GM21786 (cell line): Measurements from ENCODE around the gene NHEJ1.
A peak's percentile ranks its signal among the peaks of the same experiment; 100 is the strongest.

Experiments used
- ATAC-seq: cut with Tn5 transposase; IDR thresholded peaks from one replicate; pipeline ENCODE4 v1.9.1; 2021; ENCODE audit not compliant: unreplicated experiment

Gene NHEJ1

DNA sequence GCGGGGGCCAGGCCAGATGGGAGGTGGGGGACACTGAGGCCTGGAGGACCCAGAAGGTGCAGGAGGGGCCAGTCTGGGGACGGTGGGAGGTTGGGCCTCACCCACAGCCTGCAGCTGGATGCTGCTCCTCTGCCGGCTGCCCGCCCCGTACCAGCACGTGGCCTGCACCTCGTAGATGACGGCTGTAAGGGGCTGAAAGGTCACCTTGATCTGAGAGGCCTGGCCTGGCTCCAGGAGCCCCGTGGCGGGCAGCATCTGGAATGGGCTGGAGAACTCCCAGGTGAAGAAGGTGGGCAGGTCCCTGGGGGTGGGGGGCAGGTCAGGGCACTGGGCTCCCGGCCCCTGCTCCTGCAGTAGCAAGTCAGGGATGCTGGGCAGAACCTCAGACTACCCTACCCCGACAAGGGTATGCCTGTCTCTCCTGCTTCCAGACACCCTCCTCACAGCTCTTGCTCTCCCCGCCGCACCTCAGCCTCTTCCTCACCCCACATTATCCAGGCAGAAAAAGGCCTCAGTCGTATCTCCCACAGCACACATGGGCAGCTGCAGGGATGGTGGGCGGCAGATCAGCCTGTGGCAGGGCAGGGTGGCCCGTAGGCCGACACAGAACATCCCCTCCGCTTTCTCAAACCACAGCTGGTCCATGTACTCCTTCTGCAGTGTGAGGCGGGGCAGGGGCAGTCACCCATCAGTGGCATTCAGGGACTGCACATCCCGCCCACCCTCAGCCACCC, 129.4 kb downstream of the NHEJ1 start:
- ATAC-seq = no peak

DNA sequence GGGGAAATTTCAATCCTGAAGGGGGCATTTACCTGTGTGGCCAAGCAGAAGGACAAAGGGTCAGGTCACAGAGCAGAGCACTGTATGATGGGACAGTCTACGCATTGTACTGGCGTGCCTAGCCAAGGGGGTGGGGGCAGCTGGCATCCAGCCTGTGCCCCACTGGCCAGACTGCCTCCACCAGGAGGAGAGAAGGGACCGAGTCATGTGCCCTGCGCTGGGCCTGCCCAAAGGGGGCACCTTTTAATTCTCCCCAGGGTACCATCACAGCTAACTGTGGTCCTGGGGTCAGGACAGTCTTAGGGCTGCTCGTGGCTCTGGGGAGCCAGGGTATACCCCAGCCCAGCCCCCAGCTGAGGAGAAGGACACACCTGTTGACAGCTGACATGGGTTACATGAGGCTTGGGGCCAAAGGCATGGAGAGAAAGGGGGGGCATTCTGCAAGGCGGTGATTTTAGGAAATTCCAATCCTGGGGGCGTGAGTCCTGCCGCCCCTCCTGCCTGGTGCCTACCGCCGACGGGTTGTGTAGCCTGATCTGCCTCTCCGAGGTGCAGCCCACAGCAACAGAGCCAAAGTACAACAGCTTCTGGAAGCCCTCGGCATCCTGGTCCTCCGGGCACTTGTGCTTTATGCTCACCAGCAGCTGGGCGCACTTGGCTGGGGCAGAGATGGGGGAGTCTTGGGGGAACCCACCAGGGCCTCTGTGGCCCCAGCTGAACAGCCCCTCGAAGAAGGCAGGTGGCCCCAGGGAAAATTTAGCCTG, 130.3 kb downstream of the NHEJ1 start:
- ATAC-seq = no peak

DNA sequence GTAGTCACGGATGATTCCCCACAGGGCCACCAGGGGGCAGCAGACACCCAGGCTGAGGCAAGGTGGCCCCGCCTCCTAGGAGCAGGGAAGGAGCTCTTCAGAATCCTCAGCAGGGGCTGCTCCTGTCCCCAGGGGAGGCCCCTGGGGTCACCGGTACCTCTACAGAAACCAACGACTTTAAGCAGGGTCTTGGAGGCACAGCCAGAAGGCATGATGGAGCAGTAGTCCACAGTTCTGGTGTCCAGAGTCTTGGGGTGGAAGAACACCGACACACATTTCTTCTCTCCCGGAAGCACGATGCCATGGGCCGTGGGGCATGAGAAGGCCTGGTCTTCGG, 130.8 kb downstream of the NHEJ1 start:
- ATAC-seq = peak; percentile 69

DNA sequence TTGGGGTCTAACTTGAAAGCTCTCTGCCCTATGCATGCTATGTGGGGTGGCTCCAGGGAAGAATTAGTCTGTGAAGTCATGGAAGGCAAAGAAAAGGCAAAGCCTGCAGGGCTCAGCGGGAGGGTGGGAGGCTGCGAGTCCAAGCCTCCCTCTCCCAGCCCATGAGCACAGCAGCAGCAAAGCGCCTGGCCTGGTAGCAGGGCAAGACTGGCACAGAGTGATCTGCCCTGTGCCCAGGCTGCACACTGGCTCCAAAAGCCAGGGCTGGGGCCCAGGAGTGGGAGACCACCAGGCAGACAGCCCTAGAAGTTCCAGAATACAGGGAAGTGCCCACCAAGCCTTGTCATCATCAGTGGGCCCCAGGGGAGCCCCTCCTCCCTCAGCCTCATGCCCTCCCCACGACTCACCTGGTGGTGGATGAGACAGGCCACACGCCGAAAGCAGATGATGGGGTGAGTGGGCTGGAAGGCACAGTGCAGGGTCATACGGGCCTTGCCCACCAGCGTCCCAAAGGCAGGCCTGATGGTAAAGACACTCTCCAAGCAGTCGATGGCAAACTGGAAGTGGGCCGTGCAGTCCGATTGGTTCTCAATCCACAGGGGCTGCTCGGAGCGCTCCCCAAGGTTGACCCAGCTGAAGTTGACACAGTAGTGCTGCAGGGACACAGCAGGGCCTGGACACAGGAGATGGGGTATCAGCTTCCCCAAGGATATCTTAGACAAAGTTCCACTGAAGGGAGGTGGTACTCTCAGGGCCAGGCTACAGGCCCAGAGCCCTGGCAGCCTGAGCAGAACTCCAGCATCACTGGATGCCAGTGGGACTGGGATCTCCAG, 131.4 kb downstream of the NHEJ1 start:
- no peak for ATAC-seq

DNA sequence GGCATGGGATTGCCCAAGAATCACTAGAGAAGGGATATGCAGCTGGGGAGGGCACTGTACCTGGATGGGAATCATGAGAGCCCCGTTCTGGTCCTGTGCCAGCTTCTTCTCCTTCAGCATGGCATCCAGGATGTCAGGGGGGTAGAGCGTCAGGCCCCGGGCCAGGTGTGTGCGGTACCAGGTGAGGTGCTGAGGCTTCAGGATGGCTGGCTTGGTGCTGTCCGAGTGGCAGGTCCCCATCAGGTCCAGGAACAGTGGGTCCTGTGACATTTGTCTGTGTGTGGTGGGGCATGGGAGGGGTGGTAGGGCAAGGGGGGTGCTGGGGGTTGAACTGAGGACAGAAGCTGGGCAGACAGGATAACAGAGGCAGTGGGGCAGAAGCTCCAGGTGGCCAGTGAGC, 132.5 kb downstream of the NHEJ1 start:
- ATAC-seq = no peak

DNA sequence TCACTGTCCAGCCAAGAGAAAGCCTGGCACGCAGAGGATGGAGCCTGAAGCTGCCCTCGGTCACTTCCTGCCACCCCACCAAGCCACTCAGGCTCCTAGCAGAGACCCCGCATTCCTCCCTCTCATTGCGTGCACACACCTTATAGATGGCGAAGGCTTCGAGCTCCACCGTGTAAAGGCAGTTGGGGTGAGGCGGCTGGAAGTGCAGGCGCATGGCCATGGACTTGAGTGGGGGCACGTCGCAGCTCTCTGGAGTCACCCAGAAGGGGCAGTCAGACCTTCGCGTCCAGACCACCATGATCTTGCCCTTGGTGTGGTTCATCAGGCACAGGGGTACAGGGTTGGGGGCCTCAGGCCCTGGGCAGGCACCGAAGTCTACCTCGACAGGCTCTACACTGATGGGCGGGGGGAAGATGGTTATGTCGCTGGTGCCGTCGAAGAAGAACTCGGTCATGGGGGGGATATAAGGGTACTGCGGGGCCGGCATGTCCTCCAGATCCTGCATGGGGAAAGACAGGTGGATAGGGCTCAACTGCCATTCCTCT, 133.0 kb downstream of the NHEJ1 start:
- ATAC-seq = no peak

DNA sequence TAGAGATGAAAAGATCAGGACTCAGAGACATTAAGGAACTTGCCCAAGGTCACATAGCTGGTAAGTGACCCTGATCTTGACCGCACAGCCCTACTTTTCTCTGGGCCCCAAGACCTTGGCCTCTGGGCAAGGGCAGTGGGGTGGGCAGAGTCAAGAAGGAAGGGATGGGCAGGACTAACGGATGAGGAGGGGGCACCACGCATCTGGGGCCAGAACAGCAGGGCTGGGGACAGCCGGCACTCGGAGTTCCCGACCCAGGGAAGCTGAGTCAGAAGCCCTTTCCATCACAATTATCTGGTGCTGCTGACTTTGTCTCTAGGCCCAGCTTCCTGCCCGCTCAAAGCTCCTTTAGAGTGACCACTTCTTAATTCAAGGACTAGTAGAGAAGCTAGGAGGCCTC, 133.7 kb downstream of the NHEJ1 start:
- ATAC-seq = no peak

DNA sequence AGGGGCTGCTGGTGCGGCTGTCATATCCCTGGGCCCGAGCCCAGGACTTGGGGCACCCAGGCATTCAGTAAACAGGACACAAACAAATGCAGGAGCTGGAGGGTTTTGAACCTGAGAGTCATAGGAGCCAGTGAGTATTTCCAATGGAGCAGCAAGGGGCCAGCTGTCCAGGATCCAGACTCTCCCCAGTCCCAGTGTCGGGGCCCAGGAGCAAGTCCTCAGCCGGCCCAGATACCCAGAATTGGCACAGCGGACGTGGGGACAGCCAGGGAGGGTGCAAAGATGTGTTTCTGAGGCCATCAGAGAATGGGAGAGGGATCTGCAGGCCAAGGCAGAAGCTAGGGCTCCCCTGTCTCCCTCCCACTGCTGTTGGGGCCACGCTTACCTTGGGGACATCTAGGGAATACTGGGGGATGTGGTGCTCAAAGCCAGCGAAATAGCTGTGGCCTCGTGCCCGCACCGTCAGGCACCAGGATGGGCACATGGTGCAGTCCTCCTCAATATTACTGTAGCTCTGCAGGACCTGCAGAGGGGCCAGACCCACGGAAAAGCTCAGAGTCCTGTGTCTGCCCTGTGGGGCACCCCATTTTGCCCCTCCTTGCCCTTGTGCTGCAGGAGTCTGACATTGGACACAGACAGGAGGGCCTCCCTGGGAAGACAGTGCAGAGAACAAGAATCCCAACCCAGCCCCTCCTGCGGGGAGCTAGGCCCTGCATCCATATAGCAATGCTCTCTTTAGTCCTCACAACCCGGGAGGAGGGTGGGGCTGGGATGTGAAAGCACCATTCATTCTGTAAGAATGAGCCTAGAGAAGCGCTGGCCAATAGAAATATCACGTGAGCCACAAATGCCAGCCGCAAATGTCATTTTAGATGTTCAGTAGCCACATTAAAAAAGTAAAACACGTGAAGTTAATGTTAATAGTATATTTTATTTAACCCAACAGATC, 134.7 kb downstream of the NHEJ1 start:
- no peak for ATAC-seq
